Osteoblast (primary cell): Measurements from ENCODE around the gene PUS3. TPM values are rescaled to one million over a fixed set of nuclear protein-coding genes. Genes with fewer than 3 reads are reported as not detected.

Experiments
- DNase-seq: peaks from one replicate; pipeline ENCODE4 v3.0.0; 2011; ENCODE audit warnings: low spot score, mixed read lengths; ENCODE audit not compliant: insufficient read length; ENCODE audit errors: missing footprints
- H2AFZ ChIP-seq: 2 replicates; pipeline ENCODE4 v1.6.0; 2011; ENCODE audit warnings: mild to moderate bottlenecking, low read length
- H3K27ac ChIP-seq: 2 replicates; pipeline ENCODE4 v1.5.1; 2011; ENCODE audit warnings: mild to moderate bottlenecking, low read depth, low read length, moderate library complexity
- H3K27me3 ChIP-seq: 2 replicates; pipeline ENCODE4 v1.6.0; 2012; ENCODE audit warnings: mild to moderate bottlenecking, control low read depth, inconsistent platforms, low read length, moderate library complexity; ENCODE audit not compliant: insufficient read depth
- H3K36me3 ChIP-seq: 2 replicates; pipeline ENCODE4 v1.5.1; 2011; ENCODE audit warnings: mild to moderate bottlenecking, low read length, control low read depth, moderate library complexity; ENCODE audit not compliant: insufficient read depth
- H3K4me1 ChIP-seq: 2 replicates; pipeline ENCODE4 v1.5.1; 2011; ENCODE audit warnings: mild to moderate bottlenecking, low read length, control low read depth, moderate library complexity; ENCODE audit not compliant: insufficient read depth
- H3K4me2 ChIP-seq: 2 replicates; pipeline ENCODE4 v1.6.0; 2011; ENCODE audit warnings: mild to moderate bottlenecking, low read length; ENCODE audit not compliant: insufficient read depth
- H3K4me3 ChIP-seq: fragments of 200-600 bp; sonication (generic); 3 replicates; pipeline ENCODE4 v1.5.1; 2012; ENCODE audit warnings: mild to moderate bottlenecking, low read length, inconsistent platforms; ENCODE audit not compliant: insufficient read depth
- H3K79me2 ChIP-seq: 2 replicates; pipeline ENCODE4 v1.6.0; 2012; ENCODE audit warnings: mild to moderate bottlenecking, low read length, control low read depth, inconsistent platforms; ENCODE audit not compliant: insufficient read depth
- H3K9me3 ChIP-seq: 2 replicates; pipeline ENCODE4 v1.5.1; 2011; ENCODE audit warnings: low read depth, low read length, control low read depth
- H4K20me1 ChIP-seq: 2 replicates; pipeline ENCODE4 v1.6.0; 2012; ENCODE audit warnings: mild to moderate bottlenecking, low read length, control low read depth; ENCODE audit not compliant: insufficient read depth
- total RNA-seq: library from RNA; depleted of rRNA; stranded (reverse); fragments of >200 nt; gene quantifications from 2 replicates; pipeline ENCODE4 v1.2.3, GENCODE V29; 2012
- TF ChIP-seq, protein P1 (sequence below): IDR thresholded peaks from 2 replicates; pipeline ENCODE4 v1.5.1; 2011; ENCODE audit warnings: mild to moderate bottlenecking, low read depth, low read length, moderate library complexity; ENCODE audit errors: extremely low read depth

Gene PUS3
- total RNA-seq, 1 donor, result 14.1 TPM

DNA sequence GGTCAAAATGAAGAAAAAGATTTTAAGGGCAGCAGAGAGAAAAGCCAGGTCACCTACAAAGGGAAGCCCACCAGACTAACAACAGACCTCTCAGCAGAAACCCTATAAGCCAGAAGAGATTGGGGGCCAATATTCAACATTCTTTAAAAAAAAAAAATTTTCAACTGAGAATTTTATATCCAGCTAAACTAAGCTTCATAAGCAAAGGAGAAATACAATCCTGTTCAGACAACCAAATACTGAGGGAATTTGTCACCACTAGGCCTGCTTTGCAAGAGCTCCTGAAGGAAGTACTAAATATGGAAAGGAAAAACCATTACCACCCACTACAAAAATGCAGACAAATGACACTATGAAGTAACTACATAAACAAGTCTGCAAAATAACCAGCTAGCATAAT lies 56.8 kb downstream of the PUS3 start:
- no peak overlapping the region for H2AFZ ChIP-seq
- TF ChIP-seq, protein P1, sequence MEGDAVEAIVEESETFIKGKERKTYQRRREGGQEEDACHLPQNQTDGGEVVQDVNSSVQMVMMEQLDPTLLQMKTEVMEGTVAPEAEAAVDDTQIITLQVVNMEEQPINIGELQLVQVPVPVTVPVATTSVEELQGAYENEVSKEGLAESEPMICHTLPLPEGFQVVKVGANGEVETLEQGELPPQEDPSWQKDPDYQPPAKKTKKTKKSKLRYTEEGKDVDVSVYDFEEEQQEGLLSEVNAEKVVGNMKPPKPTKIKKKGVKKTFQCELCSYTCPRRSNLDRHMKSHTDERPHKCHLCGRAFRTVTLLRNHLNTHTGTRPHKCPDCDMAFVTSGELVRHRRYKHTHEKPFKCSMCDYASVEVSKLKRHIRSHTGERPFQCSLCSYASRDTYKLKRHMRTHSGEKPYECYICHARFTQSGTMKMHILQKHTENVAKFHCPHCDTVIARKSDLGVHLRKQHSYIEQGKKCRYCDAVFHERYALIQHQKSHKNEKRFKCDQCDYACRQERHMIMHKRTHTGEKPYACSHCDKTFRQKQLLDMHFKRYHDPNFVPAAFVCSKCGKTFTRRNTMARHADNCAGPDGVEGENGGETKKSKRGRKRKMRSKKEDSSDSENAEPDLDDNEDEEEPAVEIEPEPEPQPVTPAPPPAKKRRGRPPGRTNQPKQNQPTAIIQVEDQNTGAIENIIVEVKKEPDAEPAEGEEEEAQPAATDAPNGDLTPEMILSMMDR, result no peak

More for the DNA sequence above, 56.8 kb downstream of the PUS3 start:
- Histone ChIP-seq H3K27me3 (no peaks in the 10 kb centered on the region), H3K4me3 (no peak overlapping the region), H3K4me2 (no peak overlapping the region), H3K79me2 (no peaks in the 10 kb centered on the region), H4K20me1 (no peaks in the 10 kb centered on the region), H3K4me1 (no peaks in the 10 kb centered on the region), H3K36me3 (no peaks in the 10 kb centered on the region), H3K27ac (no peak overlapping the region), H3K9me3 (no peaks in the 10 kb centered on the region)
- no peak for DNase-seq

Other genes with a start within 250 kb of the PUS3 start
- not detected in 2 replicates for gene ACRV1, start 222.4 kb downstream of the PUS3 start, total RNA-seq
- not detected in 2 replicates for gene PATE1, start 156.9 kb downstream of the PUS3 start, total RNA-seq
- gene PATE2, start 124.4 kb downstream of the PUS3 start, total RNA-seq, result 0.29 and 0.36 TPM in 2 replicates
- not detected in 2 replicates for gene PATE3, start 115.1 kb downstream of the PUS3 start, total RNA-seq
- not detected in 2 replicates for gene PATE4, start 69.9 kb downstream of the PUS3 start, total RNA-seq
- gene HYLS1, start 15.5 kb downstream of the PUS3 start, total RNA-seq, result 5.8 and 6.8 TPM in 2 replicates
- gene DDX25, start 1.3 kb upstream of the PUS3 start, total RNA-seq, result under 0.01 TPM in 1 of 2 replicates, not detected in the other
- not detected in 2 replicates for gene VSIG10L2, start 42.8 kb upstream of the PUS3 start, total RNA-seq
- gene CDON, start 159.7 kb upstream of the PUS3 start, total RNA-seq, result 12.3 and 15.3 TPM in 2 replicates